ENCODE measurements around the gene AFTPH. TPM values are rescaled to one million over a fixed set of nuclear protein-coding genes. Genes with fewer than 3 reads are reported as not detected.
A peak's percentile ranks its signal among the peaks of the same experiment; 100 is the strongest.

AFTPH gene
- polyA plus RNA-seq, 3 donors: 22.3 to 28.6 (median 28.4) TPM

- Mint-ChIP-seq H3K4me3 (peak overlapping the region; percentile 48 to 65), H3K9me3 (peaks cover 0 to 1% (median 0%) of the 10 kb centered on the region in 7 donors), H3K27me3 (ENCODE audit: low read depth in 3 of 3) (no peaks in the 10 kb centered on the region), H3K36me3 (peaks cover 51 to 57% of the 10 kb centered on the region in 2 donors), H3K4me1 (peaks cover 65% of the 10 kb centered on the region), H3K27ac (peak overlapping the region; percentile 86 to 95 (median 93))
- DNase-seq: peak; percentile 54 to 82 (median 65)
- 15% methylated on average over 33 of the region's 38 CpGs for WGBS (ENCODE audit: insufficient coverage)
- Histone ChIP-seq H3K79me2 (ENCODE audit: insufficient read depth, low read length) (peaks cover 90% of the 10 kb centered on the region), H2AFZ (ENCODE audit: insufficient read depth, low read depth, low read length, poor library complexity, severe bottlenecking) (no peak overlapping the region), H3K36me3 (replicated peaks in 1 of 2; ENCODE audit: control insufficient read depth in 1 of 2, insufficient read depth in 2 of 2, low read length in 2 of 2) (peaks cover 25 to 50% of the 10 kb centered on the region in 2 donors), H3K4me2 (replicated peaks; ENCODE audit: extremely low read depth, low read length, poor library complexity, severe bottlenecking) (peak overlapping the region; percentile 50), H3K4me3 (replicated peaks in 1 of 3; ENCODE audit: low read depth in 2 of 3, low read length in 3 of 3) (peak overlapping the region in 1 of 3 experiments; percentile 32), H3K27me3 (ENCODE audit: control insufficient read depth in 2 of 2, insufficient read depth in 2 of 2, low read length in 2 of 2) (no peaks in the 10 kb centered on the region), H3K27ac (ENCODE audit: low read depth in 1 of 2, low read length in 2 of 2) (peak overlapping the region; percentile 65 to 77), H3K9me3 (replicated peaks in 1 of 2; ENCODE audit: control insufficient read depth in 1 of 2, insufficient read depth in 1 of 2, low read length in 2 of 2) (no peaks in the 10 kb centered on the region), H3K4me1 (ENCODE audit: control insufficient read depth in 1 of 2, insufficient read depth in 2 of 2, low read length in 2 of 2) (peaks cover 44 to 58% of the 10 kb centered on the region in 2 donors), H4K20me1 (ENCODE audit: insufficient read depth, low read length) (peaks cover 99% of the 10 kb centered on the region), H3K9ac (ENCODE audit: insufficient read depth, low read length, poor library complexity, severe bottlenecking) (peak overlapping the region; percentile 45)
- intact Hi-C loops (cut with micrococcal nuclease): no loop called here
- no peak for TF ChIP-seq CTCF (IDR thresholded peaks at IDR 0.05)
Measured at GRCh38 chr2:64635976-64636911, 112.1 kb downstream of the AFTPH start.

GRCh38 chr2:64637000-64637635, 113.0 kb downstream of the AFTPH start:
- no peaks in the 10 kb centered on the region for H3K9me3 ChIP-seq (replicated peaks in 1 of 2; ENCODE audit: control insufficient read depth in 1 of 2, insufficient read depth in 1 of 2, low read length in 2 of 2)
- peak overlapping the region; percentile 45 for H3K9ac ChIP-seq (ENCODE audit: insufficient read depth, low read length, poor library complexity, severe bottlenecking)
- peak overlapping the region; percentile 50 for H3K4me2 ChIP-seq (replicated peaks; ENCODE audit: extremely low read depth, low read length, poor library complexity, severe bottlenecking)
- peak overlapping the region in 1 of 2 donors; percentile 65 for H3K4me3 Mint-ChIP-seq
- H2AFZ ChIP-seq (ENCODE audit: insufficient read depth, low read depth, low read length, poor library complexity, severe bottlenecking): no peak overlapping the region
- H3K36me3 ChIP-seq (replicated peaks in 1 of 2; ENCODE audit: control insufficient read depth in 1 of 2, insufficient read depth in 2 of 2, low read length in 2 of 2): peaks cover 22 to 46% of the 10 kb centered on the region in 2 donors
- H3K27me3 ChIP-seq (ENCODE audit: control insufficient read depth in 2 of 2, insufficient read depth in 2 of 2, low read length in 2 of 2): no peaks in the 10 kb centered on the region
- H3K27ac ChIP-seq (ENCODE audit: low read depth in 1 of 2, low read length in 2 of 2): peak overlapping the region; percentile 65 to 77
- H3K9me3 Mint-ChIP-seq: peaks cover 0 to 1% (median 0%) of the 10 kb centered on the region in 7 donors
- H4K20me1 ChIP-seq (ENCODE audit: insufficient read depth, low read length): peaks cover 99% of the 10 kb centered on the region
- peaks cover 44 to 58% of the 10 kb centered on the region in 2 donors for H3K4me1 ChIP-seq (ENCODE audit: control insufficient read depth in 1 of 2, insufficient read depth in 2 of 2, low read length in 2 of 2)
- H3K27me3 Mint-ChIP-seq (ENCODE audit: low read depth in 3 of 3): no peaks in the 10 kb centered on the region
- WGBS (ENCODE audit: insufficient coverage): 17% methylated on average over 3 of the region's 9 CpGs
- H3K36me3 Mint-ChIP-seq: peaks cover 58 to 59% of the 10 kb centered on the region in 2 donors
- DNase-seq: peak in 2 of 3 donors; percentile 53
- peaks cover 73% of the 10 kb centered on the region for H3K4me1 Mint-ChIP-seq
- intact Hi-C loops (cut with micrococcal nuclease): no loop called here
- no peak for TF ChIP-seq CTCF (IDR thresholded peaks at IDR 0.05)
- peaks cover 98% of the 10 kb centered on the region for H3K79me2 ChIP-seq (ENCODE audit: insufficient read depth, low read length)
- H3K27ac Mint-ChIP-seq: peak overlapping the region; percentile 86 to 95 (median 93)
- H3K4me3 ChIP-seq (replicated peaks in 1 of 3; ENCODE audit: low read depth in 2 of 3, low read length in 3 of 3): peak overlapping the region in 1 of 3 experiments; percentile 32
